SK-MEL-5 (cell line): ENCODE data around the gene BDH1. TPM values are rescaled to one million over a fixed set of nuclear protein-coding genes. Genes with fewer than 3 reads are reported as not detected.
A peak's percentile ranks its signal among the peaks of the same experiment; 100 is the strongest.
"Not testable (repeated sequence)": the region's sequence is repeated elsewhere in the genome, so short reads cannot be mapped to it uniquely, and the experiment has no call there.

Source experiments
- DNase-seq: peaks from one replicate; pipeline ENCODE4 v3.0.0-alpha.2; 2016; ENCODE audit warnings: low read depth, low spot score
- in situ Hi-C: cut with HindIII; loops from 2 replicates; pipeline ENCODE4 v1.10.0; 2016; ENCODE audit warnings: low sequenced_read_pairs, high pct_unique_total_duplicates, low pct_unique_long_range_greater_than_20kb
- total RNA-seq: library from RNA; depleted of rRNA; stranded (reverse); fragments of >200 nt; shearing (Covaris generic); gene quantifications from 2 replicates; pipeline ENCODE4 v1.2.3, GENCODE V29; 2014

BDH1 gene
- total RNA-seq, 1 experiment from 2014 or later: 5.0 TPM

GRCh38 chr3:197485143-197485542, 70.6 kb downstream of the BDH1 start:
- in situ Hi-C loops: no loop called here
- DNase-seq: no peak

GRCh38 chr3:197484204-197484901, 71.4 kb downstream of the BDH1 start:
- in situ Hi-C loops: no loop called here

GRCh38 chr3:197482001-197482400, 73.8 kb downstream of the BDH1 start:
- in situ Hi-C loops: no loop called here
- no peak for DNase-seq

More at GRCh38 chr3:197484204-197484901, 71.4 kb downstream of the BDH1 start:
- no peak for DNase-seq

GRCh38 chr3:197480320-197480719, 75.4 kb downstream of the BDH1 start:
- in situ Hi-C loops: no loop called here
- DNase-seq: no peak

- no peak for DNase-seq
- in situ Hi-C loops: no loop called here
These were observed 76.8 kb downstream of the BDH1 start for GRCh38 chr3:197478746-197479668.

- in situ Hi-C loops, DNase-seq: not testable (repeated sequence)
These were observed 78.0 kb downstream of the BDH1 start for GRCh38 chr3:197477816-197478215.

- DNase-seq: no peak
- in situ Hi-C loops: no loop called here
These were observed 79.7 kb downstream of the BDH1 start for GRCh38 chr3:197475997-197476525.

GRCh38 chr3:197475514-197475913, 80.3 kb downstream of the BDH1 start:
- in situ Hi-C loops: no loop called here
- no peak for DNase-seq

- in situ Hi-C loops: no loop called here
- DNase-seq: peak; percentile 54
These were observed 83.6 kb downstream of the BDH1 start for GRCh38 chr3:197472151-197472550.

- in situ Hi-C loops: no loop called here
- no peak for DNase-seq
These were observed 84.4 kb downstream of the BDH1 start for GRCh38 chr3:197471221-197472010.

GRCh38 chr3:197468866-197469382, 86.8 kb downstream of the BDH1 start:
- no peak for DNase-seq
- in situ Hi-C loops: no loop called here

GRCh38 chr3:197468167-197468566, 87.6 kb downstream of the BDH1 start:
- in situ Hi-C loops: no loop called here
- no peak for DNase-seq

- DNase-seq: peak; percentile 42
- in situ Hi-C loops: no loop called here
These were observed 89.0 kb downstream of the BDH1 start for GRCh38 chr3:197466586-197467399.

GRCh38 chr3:197465996-197466549, 89.7 kb downstream of the BDH1 start:
- in situ Hi-C loops: no loop called here
- DNase-seq: no peak

- no peak for DNase-seq
- in situ Hi-C loops: no loop called here
These were observed 90.4 kb downstream of the BDH1 start for GRCh38 chr3:197465197-197465995.

GRCh38 chr3:197464794-197465193, 91.0 kb downstream of the BDH1 start:
- DNase-seq: no peak
- in situ Hi-C loops: no loop called here
